GM23248 (cell line): ENCODE results near the gene MPND. TPM values are rescaled to one million over a fixed set of nuclear protein-coding genes. Genes with fewer than 3 reads are reported as not detected.

Experiments
- DNase-seq: peaks from one replicate; pipeline ENCODE4 v3.0.0-alpha.2; 2015
- H2AFZ ChIP-seq: fragments of 200-600 bp; sonication (generic); 2 replicates; pipeline ENCODE4 v1.6.1; 2016; ENCODE audit warnings: antibody characterized with exemption
- H3F3A ChIP-seq: fragments of 200-600 bp; sonication (generic); 2 replicates; pipeline ENCODE4 v1.6.1; 2016; ENCODE audit warnings: mild to moderate bottlenecking, antibody characterized with exemption, mixed run types; ENCODE audit not compliant: insufficient read depth
- H3K27ac ChIP-seq: fragments of 200-600 bp; sonication (generic); 2 replicates; pipeline ENCODE4 v1.5.1; 2016; ENCODE audit warnings: mild to moderate bottlenecking
- H3K27me3 ChIP-seq: fragments of 200-600 bp; sonication (generic); replicated peaks from 2 replicates; pipeline ENCODE4 v1.6.1; 2016; ENCODE audit warnings: mild to moderate bottlenecking; ENCODE audit not compliant: insufficient read depth
- H3K36me3 ChIP-seq: fragments of 200-600 bp; sonication (generic); 2 replicates; pipeline ENCODE4 v1.6.1; 2016; ENCODE audit warnings: low read depth, mild to moderate bottlenecking
- H3K4me1 ChIP-seq: fragments of 200-600 bp; sonication (generic); 2 replicates; pipeline ENCODE4 v1.6.1; 2016; ENCODE audit warnings: mild to moderate bottlenecking; ENCODE audit not compliant: insufficient read depth
- H3K4me2 ChIP-seq: fragments of 200-600 bp; sonication (generic); one replicate; pipeline ENCODE4 v1.6.1; 2016; ENCODE audit warnings: mild to moderate bottlenecking; ENCODE audit not compliant: unreplicated experiment
- H3K4me3 ChIP-seq: fragments of 200-600 bp; sonication (generic); 2 replicates; pipeline ENCODE4 v1.5.1; 2016; ENCODE audit warnings: mild to moderate bottlenecking
- H3K79me2 ChIP-seq: fragments of 200-600 bp; sonication (generic); 2 replicates; pipeline ENCODE4 v1.6.1; 2016; ENCODE audit warnings: mild to moderate bottlenecking; ENCODE audit not compliant: insufficient read depth
- H3K9ac ChIP-seq: fragments of 200-600 bp; sonication (generic); 2 replicates; pipeline ENCODE4 v1.6.1; 2016; ENCODE audit warnings: mild to moderate bottlenecking
- H3K9me2 ChIP-seq: fragments of 200-600 bp; sonication (generic); 2 replicates; pipeline ENCODE4 v1.6.1; 2016; ENCODE audit warnings: mixed run types, mild to moderate bottlenecking, moderate library complexity; ENCODE audit not compliant: insufficient read depth
- H3K9me3 ChIP-seq: fragments of 200-600 bp; sonication (generic); one replicate; pipeline ENCODE4 v1.6.1; 2017; ENCODE audit warnings: low read depth
- H4K20me1 ChIP-seq: fragments of 200-600 bp; sonication (generic); 2 replicates; pipeline ENCODE4 v1.6.0; 2016; ENCODE audit not compliant: insufficient read depth
- EZH2 ChIP-seq: fragments of 200-600 bp; sonication (generic); IDR thresholded peaks from 2 replicates; pipeline ENCODE4 v1.6.1; 2018; ENCODE audit warnings: antibody characterized with exemption, mild to moderate bottlenecking; ENCODE audit not compliant: insufficient read depth, poor library complexity, severe bottlenecking
- EZH2phosphoT487 ChIP-seq: fragments of 200-600 bp; sonication (generic); IDR thresholded peaks from 2 replicates; pipeline ENCODE4 v1.6.1; 2018; ENCODE audit warnings: antibody characterized with exemption, moderate library complexity, mild to moderate bottlenecking, low read depth; ENCODE audit not compliant: insufficient read depth
- WGBS, 2 experiments: methylation state at CpG; one replicate each; pipeline ENCODE4 v1.1.6; 2015 to 2017; ENCODE audit warnings: low lambda C conversion rate in 2 of 2, low coverage in 1 of 2; ENCODE audit errors: missing lambda C conversion rate in 2 of 2; 5-methylcytosine and 5-hydroxymethylcytosine counted together
- in situ Hi-C: fragments of 300-500 bp; cut with MboI; formaldehyde crosslinking; loops from 2 replicates; pipeline ENCODE4 v1.15.0; 2020
- polyA plus RNA-seq: library from polyadenylated mRNA; unstranded; fragments of >200 nt; fragmentation: Nextera tagmentation; extraction: Ambion mirVana; gene quantifications from 2 replicates; pipeline ENCODE4 v1.2.1, GENCODE V29; 2016
- total RNA-seq: library from RNA; depleted of rRNA; stranded (reverse); fragments of >200 nt; shearing (Covaris generic); gene quantifications from 2 replicates; pipeline ENCODE4 v1.2.3, GENCODE V29; 2014

Gene MPND
- total and polyA plus RNA-seq, 2 experiments from 2014 or later, result 3.0 to 8.4 TPM

GRCh38 chr19:4393947-4394590, 50.7 kb downstream of the MPND start:
- Histone ChIP-seq H3K9me3 (no peaks in the 10 kb centered on the region), H3K9ac (peak overlapping the region; percentile 67), H4K20me1 (peaks cover 10% of the 10 kb centered on the region; the same call in 1 of the 2 replicates), H3F3A (peaks cover 63% of the 10 kb centered on the region), H2AFZ (no peak overlapping the region), H3K79me2 (peaks cover 100% of the 10 kb centered on the region), H3K36me3 (no peaks in the 10 kb centered on the region; the same call in 1 of the 2 replicates), H3K27me3 (no peaks in the 10 kb centered on the region), H3K4me1 (peaks cover 76% of the 10 kb centered on the region), H3K4me2 (peak overlapping the region; percentile 76), H3K27ac (peak overlapping the region; percentile 77), H3K9me2 (no peaks in the 10 kb centered on the region), H3K4me3 (peak overlapping the region; percentile 59)
- peak; percentile 73 for DNase-seq
- in situ Hi-C loops, result no loop called here
- 10 to 12% methylated on average over 8 of the region's 8 CpGs for WGBS, 2 experiments
- TF ChIP-seq EZH2 (no peak), EZH2phosphoT487 (no peak)

GRCh38 chr19:4396949-4397783, 53.8 kb downstream of the MPND start:
- Histone ChIP-seq H3K9ac (peak overlapping the region; percentile 100; the same call in 1 of the 2 replicates), H4K20me1 (no peaks in the 10 kb centered on the region), H3K27me3 (no peaks in the 10 kb centered on the region), H3K4me3 (peak overlapping the region; percentile 27), H3K9me3 (no peaks in the 10 kb centered on the region), H3F3A (peaks cover 42% of the 10 kb centered on the region), H3K27ac (peak overlapping the region; percentile 37), H3K4me2 (peak overlapping the region; percentile 96), H3K36me3 (no peaks in the 10 kb centered on the region; the same call in 1 of the 2 replicates), H2AFZ (no peak overlapping the region), H3K4me1 (peaks cover 56% of the 10 kb centered on the region), H3K9me2 (no peaks in the 10 kb centered on the region), H3K79me2 (peaks cover 86% of the 10 kb centered on the region)
- TF ChIP-seq EZH2 (no peak), EZH2phosphoT487 (no peak)
- WGBS, 2 experiments, result 34 to 37% methylated on average over 15 of the region's 15 CpGs
- DNase-seq, result peak; percentile 56
- in situ Hi-C loops, result no loop called here

- Histone ChIP-seq H4K20me1 (no peaks in the 10 kb centered on the region), H3K9ac (peak overlapping the region; percentile 100), H3K4me3 (peak overlapping the region; percentile 95), H2AFZ (0 out of 2 replicates have a peak overlapping the region, but pooled peaks have one; percentile 8), H3K4me1 (peaks cover 49% of the 10 kb centered on the region), H3K9me2 (no peaks in the 10 kb centered on the region), H3K36me3 (no peaks in the 10 kb centered on the region; the same call in 1 of the 2 replicates), H3F3A (peaks cover 21% of the 10 kb centered on the region), H3K9me3 (no peaks in the 10 kb centered on the region), H3K27me3 (no peaks in the 10 kb centered on the region), H3K79me2 (peaks cover 81% of the 10 kb centered on the region), H3K4me2 (peak overlapping the region; percentile 96), H3K27ac (peak overlapping the region; percentile 96)
- peak; percentile 65 for DNase-seq
- WGBS, 2 experiments, result 0 to 1% methylated on average over 8 to 12 of the region's 12 CpGs
- no peak for TF ChIP-seq EZH2phosphoT487
- no peak for TF ChIP-seq EZH2
- in situ Hi-C loops, result no loop called here
Measured at GRCh38 chr19:4399812-4400134, 56.4 kb downstream of the MPND start.

GRCh38 chr19:4400135-4400936, 57.0 kb downstream of the MPND start, which contains the start of gene SH3GL1:
Gene SH3GL1, minus strand, starts transcription at chr19:4400547. Its CDS starts 179 bp downstream, at chr19:4400368.
- Histone ChIP-seq H3K9me2 (no peaks in the 10 kb centered on the region), H3K4me3 (peak within 1 kb of the TSS; percentile 95), H4K20me1 (no peaks in the 10 kb centered on the region), H3K9ac (peak within 1 kb of the TSS; percentile 100), H3K27ac (peak within 1 kb of the TSS; percentile 96), H3K9me3 (no peaks in the 10 kb centered on the region), H3F3A (peaks cover 16% of the 10 kb centered on the region), H3K79me2 (peaks cover 81% of the 10 kb centered on the region), H3K4me2 (peak within 1 kb of the TSS; percentile 96), H2AFZ (peak within 1 kb of the TSS; percentile 90; the same call in 1 of the 2 replicates), H3K27me3 (no peaks in the 10 kb centered on the region), H3K36me3 (no peaks in the 10 kb centered on the region; the same call in 1 of the 2 replicates), H3K4me1 (peaks cover 47% of the 10 kb centered on the region)
- TF ChIP-seq EZH2, result no peak
- no peak for TF ChIP-seq EZH2phosphoT487
- peak; percentile 96 for DNase-seq
- in situ Hi-C loops, result no loop called here
- 0 to 1% methylated on average over 45 to 60 of the region's 90 CpGs for whole genome bisulfite sequencing, 2 experiments
